HG03045 (cell line): ENCODE data around the gene RPS6KB1.
A peak's percentile ranks its signal among the peaks of the same experiment; 100 is the strongest.
"Not testable (repeated sequence)": the region's sequence is repeated elsewhere in the genome, so short reads cannot be mapped to it uniquely, and the experiment has no call there.

Source experiments
- ATAC-seq: cut with Tn5 transposase; IDR thresholded peaks from one replicate; pipeline ENCODE4 v1.9.1; 2021; ENCODE audit warnings: mild to moderate bottlenecking, moderate library complexity; ENCODE audit not compliant: unreplicated experiment

Gene RPS6KB1

DNA sequence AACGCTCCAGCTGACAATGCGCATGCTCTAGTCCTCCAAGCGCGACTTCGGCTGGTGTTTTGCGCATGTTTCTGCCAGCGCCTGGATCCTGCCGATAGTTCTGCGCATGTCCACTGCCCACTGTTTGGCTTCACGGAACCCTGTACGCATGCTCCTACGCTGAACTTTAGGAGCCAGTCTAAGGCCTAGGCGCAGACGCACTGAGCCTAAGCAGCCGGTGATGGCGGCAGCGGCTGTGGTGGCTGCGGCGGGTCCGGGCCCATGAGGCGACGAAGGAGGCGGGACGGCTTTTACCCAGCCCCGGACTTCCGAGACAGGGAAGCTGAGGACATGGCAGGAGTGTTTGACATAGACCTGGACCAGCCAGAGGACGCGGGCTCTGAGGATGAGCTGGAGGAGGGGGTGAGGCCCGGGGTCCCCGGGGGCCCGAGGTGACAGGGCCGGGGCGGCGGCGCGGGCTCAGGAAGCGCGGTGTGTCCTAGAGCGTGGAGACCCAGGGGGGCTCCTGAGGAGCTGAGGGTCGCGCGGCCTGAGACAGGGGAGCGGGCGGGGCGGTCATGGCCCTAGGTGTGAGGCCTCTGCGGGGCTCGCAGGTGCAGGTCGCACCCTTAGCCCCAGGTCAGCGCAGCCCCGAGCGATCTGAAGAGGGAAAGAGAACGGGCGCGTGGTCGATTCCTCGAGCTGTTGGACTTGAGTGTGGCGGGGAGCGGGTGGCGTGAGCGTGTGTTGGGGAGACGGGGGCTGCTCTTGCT lies at the start of gene RPS6KB1, which contains the start of gene TUBD1:
TSS of gene RPS6KB1 (plus strand) at position 198 of the 752 bp plus-strand sequence. CDS start at position 262, 64 bp downstream.
TSS of gene TUBD1 (minus strand) at position 20 of the 752 bp plus-strand sequence. CDS start 1,941 bp downstream, outside the sequence.
- ATAC-seq, result peak; percentile 86

DNA sequence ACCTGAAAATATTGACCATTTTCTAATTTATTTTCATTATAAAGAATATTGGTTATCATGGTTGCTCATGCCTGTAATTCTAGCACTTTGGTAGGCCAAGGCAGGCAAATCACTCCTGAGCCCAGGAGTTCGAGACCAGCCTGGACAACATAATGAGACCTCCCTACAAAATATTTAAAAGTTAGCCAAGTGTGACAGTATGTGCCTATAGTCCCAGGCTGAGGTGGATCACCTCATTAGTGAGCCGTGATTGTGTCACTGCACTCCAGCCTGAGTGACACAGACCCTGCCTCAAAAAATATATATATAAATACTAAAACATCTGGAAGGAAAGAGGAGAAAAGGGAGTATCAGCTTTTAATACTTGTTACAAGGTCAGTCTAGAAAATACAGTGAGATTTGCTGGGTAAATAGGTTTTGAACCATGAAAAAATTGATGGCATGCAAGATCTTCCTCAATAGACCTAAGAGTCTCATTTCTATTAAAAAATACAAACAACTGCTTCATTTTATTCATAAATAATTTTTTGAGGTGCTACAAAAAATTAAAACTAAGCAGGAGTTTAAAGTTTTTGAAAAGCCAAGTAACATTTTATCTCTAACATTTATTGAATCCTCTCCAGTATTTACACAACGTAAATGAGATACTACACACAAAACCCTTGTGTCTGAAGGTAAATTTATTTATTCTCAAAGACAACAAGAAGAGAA lies 47.9 kb upstream of the RPS6KB1 start:
- ATAC-seq, result no peak

DNA sequence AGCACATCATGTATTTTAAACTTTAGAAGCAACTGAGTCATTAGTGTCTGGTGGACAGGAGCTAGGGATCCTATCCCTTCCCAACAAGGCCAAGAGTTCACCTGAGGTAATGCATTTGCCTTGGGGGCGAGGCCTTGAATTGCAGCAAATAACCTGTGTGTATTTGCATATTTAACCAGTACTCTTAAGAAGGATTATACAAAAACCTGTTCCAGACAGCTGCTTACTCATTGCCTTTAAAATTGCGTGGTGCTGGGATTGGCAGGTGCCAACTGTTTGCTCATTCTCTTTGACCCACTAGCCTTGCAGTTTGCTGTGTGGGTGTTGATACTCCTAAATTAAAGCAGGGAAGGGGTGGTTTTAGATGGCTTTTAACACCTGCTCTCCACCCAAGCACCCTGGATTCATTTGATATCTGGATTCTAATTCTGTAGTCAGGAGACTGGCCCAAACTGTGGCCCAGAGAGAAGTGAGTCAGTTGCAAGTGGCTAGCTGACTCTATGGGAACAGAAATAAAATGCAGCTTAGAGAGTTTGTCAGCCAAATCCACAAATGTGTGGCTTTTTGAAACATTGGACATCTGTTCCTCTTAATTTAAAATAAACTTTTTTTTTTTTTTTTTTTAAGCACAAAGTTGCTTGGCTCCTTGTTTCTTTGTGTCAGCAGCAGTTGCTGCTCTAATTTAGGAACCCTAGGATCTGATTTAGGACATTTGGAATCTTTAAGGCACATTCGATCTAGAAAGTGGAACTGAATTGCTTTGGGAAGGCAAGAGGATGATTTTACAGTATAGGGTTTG lies 47.1 kb upstream of the RPS6KB1 start:
- ATAC-seq, result no peak

DNA sequence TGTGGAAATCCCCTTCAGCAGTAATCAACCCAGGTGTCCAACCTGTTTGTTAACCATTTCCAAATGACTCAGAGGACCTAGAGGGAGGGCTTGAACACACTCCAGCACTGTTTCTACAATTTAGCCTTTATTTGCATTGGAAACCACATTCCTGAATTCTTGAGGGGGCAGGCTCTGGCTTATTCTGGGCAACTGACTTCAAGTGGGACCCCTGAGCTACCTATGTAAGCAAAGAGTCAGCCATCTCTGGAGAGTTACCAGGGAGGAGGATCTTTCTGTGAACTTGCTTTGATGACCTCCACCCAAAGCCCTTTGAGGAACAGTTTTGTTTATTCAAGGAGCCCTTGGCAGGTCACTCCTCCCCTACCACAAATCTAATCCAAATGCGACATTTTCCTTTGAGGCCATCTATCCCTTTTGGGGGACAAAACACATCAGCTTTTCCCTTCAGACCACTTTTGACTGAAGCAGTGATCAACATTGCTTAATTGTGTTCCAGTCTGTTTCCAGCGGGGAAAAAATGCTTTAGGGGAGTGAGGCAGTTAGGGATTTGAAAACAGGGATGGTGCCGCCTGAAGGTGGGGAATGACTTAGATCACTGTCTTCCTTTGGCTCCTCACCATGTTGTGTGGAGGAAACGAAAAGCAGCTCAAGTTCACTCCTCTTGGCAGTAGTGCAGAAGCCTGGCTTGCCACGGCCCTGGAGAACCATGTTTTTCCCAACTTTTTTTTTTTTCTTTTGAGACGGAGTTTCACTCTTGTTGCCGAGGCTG lies 46.3 kb upstream of the RPS6KB1 start:
- ATAC-seq, result peak; percentile 38

DNA sequence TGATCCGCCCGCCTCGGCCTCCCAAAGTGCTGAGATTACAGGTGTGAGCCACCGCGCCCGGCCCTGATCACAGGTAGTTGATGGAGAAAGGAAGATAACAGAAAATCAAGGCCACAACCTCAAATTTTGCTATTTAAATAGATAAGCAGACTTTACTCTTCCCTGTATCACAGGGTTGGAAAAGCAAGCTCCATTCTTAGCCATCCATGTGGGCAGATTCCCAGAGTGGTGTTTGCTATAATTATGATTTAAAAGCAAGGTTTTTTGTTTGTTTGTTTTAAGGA lies 44.6 kb upstream of the RPS6KB1 start:
- ATAC-seq, result no peak

DNA sequence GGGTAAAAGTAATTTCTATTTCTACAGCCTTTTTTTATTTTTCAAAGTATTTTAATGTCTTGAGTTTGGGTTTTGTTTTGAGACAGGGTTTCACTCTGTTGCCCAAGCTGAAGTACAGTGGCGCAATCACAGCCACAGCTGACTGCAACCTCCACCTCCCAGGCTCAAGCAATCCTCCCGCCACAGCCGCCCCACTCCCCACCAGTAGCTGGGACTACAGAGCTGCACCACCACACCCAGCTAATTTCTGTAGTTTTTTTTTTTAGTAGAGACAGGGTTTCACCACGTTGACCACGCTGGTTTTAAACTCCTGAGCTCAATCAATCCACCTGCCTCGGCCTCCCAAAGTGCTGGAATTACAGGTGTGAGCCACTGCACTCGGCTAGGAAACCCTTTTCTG lies 44.1 kb upstream of the RPS6KB1 start:
- ATAC-seq, result peak; percentile 48

DNA sequence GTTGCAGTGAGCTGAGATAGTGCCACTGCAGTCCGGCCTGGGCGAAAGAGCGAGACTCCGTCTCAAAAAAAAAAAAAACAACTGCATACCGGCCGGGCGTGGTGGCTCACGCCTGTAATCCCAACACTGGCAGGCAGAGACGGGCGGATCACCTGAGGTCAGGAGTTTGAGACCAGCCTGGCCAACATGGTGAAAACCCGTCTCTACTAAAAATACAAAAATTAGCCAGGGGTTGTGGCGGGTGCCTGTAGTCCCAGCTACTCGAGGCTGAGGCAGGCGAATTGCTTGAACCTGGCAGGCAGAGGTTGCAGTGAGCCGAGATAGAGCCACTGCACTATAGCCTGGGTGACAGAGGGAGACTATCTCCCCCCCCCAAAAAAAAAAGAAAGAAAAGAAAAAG lies 42.6 kb upstream of the RPS6KB1 start:
- not testable (repeated sequence) for ATAC-seq

DNA sequence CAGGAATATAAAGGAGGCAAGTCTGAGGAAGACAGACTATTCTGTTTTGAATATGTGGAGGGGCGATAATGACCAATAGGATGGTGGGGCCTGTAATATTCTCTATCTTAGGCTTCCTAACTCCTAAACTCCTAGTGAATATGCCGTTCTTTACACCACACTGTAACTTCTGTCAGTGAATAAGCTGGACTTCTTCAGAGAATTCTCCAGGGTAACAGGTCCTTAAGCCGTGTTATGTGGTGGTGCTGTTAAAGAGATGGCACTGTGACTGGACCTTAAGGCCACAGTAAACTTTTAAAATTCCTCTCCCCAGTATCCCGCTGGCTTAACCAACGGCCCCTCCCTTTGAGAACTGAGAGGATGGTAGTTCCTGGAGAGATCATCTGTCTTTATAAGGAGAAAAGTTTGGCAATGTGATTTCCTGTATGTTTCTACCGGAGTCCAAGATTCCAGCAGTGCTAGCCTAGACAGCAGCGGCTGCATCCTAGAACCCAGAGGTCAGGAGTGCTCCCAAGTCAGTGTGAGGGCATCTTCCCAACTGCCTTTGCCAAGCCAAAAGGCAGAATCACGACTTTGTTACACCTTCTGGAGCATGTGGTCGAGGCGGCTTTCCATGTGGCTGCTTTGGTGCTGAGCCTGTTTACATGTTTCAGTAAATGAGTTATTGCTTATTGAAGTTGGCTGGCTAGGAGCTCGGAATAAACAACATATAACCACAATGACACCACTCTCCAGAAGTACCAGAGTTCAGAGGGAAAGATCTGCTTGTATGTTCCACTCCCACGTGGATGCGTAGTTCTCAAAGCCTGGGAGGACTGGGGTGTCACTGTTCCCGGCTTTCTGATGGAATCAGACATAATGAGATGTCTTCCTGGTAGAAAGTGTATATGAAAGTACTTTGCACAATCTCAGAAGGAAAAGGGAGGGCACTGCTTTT lies 41.2 kb upstream of the RPS6KB1 start:
- ATAC-seq, result no peak

DNA sequence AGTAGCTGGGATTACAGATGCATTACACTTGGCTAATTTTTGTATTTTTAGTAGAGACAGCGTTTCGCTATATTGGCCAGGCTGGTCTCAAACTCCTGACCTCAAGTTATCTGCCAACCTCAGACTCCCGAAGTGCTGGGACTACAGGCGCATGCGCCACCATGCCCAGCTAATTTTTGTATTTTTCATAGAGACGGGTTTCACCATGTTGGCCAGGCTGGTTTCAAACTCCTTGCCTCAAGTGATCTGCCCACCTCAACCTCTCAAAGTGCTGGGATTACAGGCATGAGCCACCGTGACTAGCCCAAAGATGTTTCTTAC lies 40.1 kb upstream of the RPS6KB1 start:
- ATAC-seq, result not testable (repeated sequence)

DNA sequence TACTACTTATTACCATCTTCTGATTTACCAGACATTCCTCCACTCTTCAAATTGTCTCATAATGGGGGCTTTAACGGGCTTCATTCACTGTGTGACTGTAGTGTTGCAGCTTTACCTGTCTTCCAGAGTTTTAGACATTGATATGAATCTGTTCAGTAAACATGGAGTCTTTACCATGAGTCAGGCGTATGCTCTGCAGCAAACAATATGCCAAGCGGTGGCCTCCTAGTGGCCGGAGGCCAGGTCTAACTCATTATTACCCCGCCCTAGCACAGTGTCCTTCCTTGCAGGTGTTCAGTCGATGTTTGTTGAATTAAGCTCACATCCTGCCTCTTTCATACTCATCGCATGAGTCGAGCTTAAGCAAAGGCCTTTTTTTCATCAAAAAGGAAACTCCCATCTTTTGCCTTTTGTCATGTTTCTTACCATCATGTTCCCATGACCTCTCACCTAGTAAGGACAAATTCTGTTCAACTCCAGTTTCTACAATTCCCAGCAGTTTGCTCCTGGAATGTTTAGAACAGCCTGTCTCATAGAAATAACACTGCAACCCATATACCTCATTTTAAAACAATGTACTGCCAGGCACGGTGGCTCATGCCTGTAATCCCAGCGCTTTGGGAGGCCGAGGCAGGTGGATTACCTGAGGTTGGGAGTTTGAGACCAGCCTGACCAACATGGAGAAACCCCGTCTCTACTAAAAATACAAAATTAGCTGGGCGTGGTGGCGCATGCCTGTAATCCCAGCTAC lies 39.6 kb upstream of the RPS6KB1 start:
- ATAC-seq, result no peak

DNA sequence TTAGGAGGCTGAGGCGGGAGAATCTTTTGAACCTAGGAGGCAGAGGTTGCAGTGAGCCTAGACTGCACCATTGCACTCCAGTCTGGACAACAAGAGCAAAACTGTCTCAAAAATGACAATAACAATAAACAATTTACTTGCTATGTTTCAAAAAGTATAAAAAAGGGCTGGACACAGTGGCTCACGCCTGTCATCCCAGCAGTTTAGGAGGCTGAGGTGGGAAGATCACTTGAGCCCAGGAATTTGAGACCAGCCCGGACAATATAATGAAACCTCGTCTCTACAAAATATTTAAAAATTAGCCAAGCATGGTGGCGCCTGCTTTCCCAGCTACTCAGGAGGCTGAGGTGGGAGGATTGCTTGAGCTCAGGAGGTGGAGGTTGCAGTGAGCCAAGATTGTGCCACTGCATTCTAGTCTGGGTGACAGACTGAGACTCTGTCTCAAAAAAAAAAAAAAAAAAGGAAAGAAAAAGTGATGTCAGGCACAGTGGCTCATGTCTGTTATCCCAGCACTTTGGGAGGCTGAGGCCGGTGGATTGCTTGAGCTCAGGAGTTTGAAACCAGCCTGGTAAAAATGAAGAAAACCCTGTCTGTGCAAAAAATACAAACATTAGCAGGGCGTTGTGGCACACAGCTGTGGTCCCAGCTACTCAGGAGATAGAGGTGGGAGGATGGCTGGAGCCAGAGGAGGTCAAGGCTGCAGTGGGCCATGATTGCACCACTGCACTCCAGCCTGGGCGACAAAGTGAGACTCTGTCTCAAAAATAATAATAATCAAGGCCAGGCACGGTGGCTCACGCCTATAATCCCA lies 38.8 kb upstream of the RPS6KB1 start:
- not testable (repeated sequence) for ATAC-seq

DNA sequence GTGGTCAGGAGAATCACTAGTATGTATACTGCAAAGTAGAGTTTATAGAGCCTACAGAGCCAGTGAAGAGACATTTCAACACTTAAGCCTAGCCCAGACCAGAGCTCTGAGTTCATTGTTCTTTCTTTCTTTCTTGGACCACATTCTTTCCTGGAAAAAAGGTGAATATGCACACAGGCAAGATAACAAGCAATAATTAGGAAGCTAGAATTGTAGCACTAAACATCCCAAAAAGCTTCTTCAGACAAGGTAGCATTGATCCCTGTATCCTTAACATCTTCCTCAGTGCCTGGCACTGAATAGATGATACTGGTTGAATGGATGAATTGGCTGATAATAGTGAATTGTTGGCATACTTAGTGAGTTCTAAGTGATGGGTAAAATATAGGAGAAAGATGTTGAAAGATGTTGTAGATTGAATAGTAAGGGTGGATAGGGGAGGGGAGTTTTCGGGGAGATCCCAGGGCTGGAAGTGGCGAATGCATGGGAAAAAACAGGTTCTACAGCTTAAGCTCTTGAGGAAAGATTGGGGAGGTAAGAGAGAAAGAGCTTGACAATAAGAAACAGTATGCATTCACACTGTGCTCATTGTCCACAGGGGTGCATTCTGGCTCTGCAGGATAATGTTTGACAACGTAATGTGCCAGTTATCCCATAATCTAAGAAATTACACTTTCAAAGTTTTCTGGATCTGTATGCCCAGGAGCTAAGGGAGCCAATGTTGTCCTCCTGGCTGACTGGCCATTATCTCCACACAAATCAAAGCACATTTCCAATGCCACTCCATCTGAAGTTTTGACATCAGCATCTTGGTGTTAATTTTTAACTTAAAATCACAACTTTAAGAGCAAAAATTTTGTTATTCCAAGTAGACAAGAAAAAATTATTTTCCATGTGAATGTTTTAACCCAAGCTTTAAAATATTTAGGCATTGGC lies 35.8 kb upstream of the RPS6KB1 start:
- ATAC-seq, result no peak

DNA sequence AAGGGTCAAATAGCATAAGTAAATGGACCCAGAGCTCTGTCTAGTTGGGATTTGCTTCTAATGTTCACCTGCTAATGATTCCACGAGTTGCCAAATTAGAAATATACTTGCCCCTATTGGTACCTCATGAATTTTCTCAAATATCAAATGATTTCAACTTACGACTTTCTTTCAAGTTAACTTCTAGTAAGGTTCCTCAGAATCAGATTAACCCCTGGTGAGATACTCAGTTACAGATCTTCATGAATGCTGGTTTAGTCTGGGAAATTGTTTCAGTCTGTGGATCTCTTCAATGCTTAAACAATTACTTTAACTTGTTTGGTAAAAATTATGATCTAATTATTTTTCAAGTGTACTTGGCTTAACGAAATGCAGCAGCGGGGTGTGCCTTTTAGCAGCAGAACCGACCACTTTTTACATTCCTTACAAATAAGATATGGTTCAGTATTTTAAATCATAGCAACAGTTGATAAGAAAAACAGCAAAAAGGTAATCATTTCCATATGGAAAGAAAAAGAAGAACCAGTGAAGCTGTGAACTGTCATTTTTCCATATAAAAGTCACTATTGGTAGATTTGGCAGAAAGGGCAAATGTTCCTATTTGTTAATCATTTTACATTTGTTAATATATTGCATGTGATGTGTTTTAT lies 34.6 kb upstream of the RPS6KB1 start:
- no peak for ATAC-seq

DNA sequence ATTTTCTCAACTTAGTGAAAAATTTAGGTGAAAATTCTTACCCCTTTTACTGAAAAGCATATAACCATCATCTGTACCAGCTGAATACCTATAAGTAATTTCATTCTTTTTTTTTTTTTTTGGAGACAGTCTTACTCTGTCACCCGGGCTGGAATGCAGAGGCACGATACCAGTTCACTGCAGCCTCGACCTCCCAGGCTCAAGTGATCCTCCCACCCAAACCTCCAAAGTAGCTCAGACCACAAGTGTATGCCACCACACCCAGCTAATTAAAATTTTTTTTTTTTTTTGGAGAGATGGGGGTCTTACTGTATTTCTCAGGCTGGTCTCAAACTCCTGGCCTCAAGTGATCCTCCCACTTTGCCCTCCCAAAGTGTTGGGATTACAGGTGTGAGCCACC lies 34.0 kb upstream of the RPS6KB1 start:
- no peak for ATAC-seq

DNA sequence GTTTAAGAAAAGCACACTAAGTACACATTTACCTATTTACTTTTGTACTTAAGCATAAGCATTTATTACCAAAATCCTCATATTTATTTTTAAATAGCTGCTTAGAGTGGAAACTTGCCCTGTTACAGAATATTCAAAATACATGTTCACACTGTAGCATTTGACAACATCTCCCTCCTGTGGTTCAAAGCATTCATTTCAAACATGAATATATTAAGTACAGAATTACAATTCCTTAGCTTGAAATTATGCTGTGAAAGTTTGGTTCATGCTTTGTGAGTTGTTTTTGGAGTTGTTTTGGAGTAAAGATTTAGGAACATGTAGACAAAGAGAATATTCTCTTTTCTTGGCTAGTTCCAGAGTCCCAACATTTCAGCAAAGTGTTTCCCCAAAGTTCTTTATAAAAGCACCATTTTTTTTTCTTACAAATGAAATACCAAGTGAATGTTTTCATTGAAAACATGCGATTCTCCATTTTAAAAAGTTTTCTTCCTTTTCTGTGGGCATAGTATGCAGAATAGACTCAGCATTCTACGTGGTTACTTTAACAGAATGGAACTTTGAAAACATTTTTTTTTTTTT lies 33.4 kb upstream of the RPS6KB1 start:
- ATAC-seq, result no peak

DNA sequence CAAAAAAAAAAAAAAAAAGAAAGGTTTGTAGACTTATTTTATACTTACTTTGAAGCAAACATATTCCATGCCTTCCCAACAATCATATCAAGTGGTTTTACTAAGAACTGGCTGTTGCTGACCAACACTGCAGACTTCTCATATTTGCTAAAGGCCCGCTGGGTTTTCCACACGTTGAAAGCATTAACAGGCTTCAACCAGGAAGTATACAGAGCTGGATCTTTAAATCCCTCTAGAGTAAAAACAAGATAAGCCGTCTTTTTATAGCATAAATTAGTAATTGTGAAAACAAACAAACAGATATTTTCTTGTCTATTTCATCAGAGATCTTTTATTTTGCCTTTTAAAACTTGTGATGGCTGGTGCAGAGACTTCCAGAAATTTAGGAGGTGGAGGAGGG lies 29.3 kb upstream of the RPS6KB1 start:
- no peak for ATAC-seq

DNA sequence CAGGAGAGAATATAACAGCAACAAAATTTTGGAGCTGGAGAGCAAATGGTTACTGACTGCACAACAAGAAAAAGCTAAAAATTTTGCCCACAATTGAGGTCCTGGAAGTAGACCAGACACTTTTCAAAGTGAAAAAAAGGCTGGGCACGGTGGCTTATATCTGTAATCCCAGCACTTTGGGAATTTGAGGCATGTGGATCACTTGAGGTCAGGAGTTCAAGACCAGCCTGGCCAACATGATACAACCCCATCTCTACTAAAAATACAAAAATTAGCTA lies 23.0 kb upstream of the RPS6KB1 start:
- no peak for ATAC-seq
